ENCODE data around the gene RNF213.
"Not testable (repeated sequence)": the region's sequence is repeated elsewhere in the genome, so short reads cannot be mapped to it uniquely, and the experiment has no call there.

The RNF213 gene

DNA sequence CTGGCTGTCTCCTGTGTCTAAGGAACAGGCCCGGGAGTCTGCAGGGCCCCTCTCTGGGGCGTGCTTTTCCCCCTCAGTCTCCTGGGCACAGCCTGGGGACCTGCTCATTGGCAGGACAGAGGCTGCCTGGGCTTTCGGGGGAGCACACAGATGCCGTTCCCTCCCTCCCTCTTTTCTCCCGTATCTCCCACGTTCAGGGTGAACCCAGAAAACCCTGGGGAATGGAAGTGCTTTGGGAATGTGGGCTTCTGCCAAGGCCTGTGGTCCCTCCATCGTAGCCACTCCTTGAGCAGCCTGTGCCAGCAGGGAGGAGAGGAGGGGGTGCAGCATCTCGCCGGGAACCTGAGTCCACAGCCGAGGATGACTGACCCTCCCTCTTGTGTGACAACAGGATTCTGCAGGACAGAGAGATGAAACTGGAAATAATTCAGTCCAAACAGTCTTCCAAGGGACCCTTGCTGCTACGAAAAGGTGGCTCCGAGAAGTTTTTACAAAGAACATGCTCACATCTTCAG is 52.0 kb downstream of the RNF213 start:
- Mint-ChIP-seq H3K27me3 (no peaks in the 10 kb centered on the region), H3K27ac (no peak overlapping the region), H3K9me3 (peaks cover 7% of the 10 kb centered on the region), H3K36me3 (ENCODE audit: low read depth) (peaks cover 92% of the 10 kb centered on the region), H3K4me3 (no peak overlapping the region), H3K4me1 (ENCODE audit: low read depth) (no peaks in the 10 kb centered on the region)
- intact Hi-C loops (cut with micrococcal nuclease) = no loop called here

DNA sequence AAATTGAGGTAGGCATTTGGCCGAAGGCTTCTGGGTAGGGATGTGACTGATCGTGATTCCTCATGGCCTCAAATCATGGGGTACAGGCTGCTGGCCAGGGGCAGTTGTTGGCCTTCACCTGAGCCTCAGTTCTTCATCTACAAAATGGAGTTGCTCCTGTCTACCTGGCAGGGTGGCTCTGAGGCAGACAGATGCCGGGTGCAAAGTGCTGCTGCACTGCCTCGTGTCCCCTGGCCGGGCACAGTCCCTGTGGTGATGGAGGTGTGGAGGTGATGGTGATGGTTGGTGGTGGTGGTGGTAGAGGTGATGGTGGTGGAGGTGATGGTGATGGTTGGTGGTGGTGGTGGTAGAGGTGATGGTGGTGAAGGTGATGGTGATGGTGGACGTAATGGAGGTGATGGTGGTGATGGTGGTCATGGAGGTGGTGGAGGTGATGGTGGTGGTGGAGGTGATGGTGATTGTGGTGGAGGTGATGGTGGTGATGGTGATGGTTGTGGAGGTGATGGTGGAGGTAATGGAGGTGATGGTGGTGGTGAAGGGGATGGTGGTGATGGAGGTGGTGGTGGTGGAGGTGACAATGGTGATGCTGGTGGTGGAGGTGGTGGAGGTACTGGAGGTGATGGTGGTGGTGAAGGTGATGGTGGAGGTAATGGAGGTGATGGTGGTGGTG is 52.6 kb downstream of the RNF213 start:
- Mint-ChIP-seq H3K9me3 (peaks cover 7% of the 10 kb centered on the region), H3K4me1 (ENCODE audit: low read depth) (no peaks in the 10 kb centered on the region), H3K4me3 (no peak overlapping the region), H3K27ac (no peak overlapping the region), H3K36me3 (ENCODE audit: low read depth) (peaks cover 92% of the 10 kb centered on the region), H3K27me3 (no peaks in the 10 kb centered on the region)
- intact Hi-C loops (cut with micrococcal nuclease) = no loop called here

DNA sequence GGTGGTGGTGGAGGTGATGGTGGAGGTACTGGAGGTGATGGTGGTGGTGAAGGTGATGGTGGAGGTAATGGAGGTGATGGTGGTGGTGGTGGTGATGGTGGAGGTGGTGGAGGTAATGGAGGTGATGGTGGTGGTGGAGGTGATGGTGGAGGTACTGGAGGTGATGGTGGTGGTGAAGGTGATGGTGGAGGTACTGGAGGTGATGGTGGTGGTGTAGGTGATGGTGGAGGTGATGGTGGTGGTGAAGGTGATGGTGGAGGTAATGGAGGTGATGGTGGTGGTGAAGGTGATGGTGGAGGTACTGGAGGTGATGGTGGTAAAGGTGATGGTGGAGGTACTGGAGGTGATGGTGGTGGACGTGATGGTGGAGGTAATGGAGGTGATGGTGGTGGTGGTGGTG is 53.3 kb downstream of the RNF213 start:
- H3K9me3 Mint-ChIP-seq; intact Hi-C loops (cut with micrococcal nuclease); H3K27ac Mint-ChIP-seq; H3K4me1 Mint-ChIP-seq (ENCODE audit: low read depth); H3K27me3 Mint-ChIP-seq; H3K4me3 Mint-ChIP-seq: not testable (repeated sequence)
- peaks cover 92% of the 10 kb centered on the region for H3K36me3 Mint-ChIP-seq (ENCODE audit: low read depth)

DNA sequence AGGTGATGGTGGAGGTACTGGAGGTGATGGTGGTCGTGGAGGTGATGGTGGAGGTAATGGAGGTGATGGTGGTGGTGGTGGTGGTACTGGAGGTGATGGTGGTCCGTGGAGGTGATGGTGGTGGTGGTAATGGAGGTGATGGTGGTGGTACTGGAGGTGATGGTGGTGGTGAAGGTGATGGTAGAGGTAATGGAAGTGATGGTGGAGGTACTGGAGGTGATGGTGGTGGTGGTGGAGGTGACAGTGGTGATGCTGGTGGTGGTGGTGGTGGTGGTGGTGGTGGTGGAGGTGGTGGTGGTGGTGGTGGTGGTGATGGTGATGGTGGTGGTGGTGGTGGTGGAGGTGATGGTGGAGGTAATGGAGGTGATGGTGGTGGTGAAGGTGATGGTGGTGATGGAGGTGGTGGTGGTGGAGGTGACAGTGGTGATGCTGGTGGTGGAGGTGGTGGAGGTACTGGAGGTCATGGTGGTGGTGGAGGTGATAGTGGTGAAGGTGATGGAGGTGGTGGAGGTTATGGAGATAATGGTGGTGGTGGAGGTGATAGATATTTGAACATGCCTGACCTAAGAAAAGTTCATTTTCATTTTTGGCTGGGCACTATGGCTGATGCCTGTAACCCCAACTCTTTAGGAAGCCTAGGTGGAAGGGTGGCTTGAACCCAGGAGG is 55.0 kb downstream of the RNF213 start:
- Mint-ChIP-seq H3K27me3 (no peaks in the 10 kb centered on the region), H3K4me3 (no peak overlapping the region), H3K9me3 (peaks cover 7% of the 10 kb centered on the region), H3K4me1 (ENCODE audit: low read depth) (no peaks in the 10 kb centered on the region), H3K36me3 (ENCODE audit: low read depth) (peaks cover 92% of the 10 kb centered on the region), H3K27ac (no peak overlapping the region)
- intact Hi-C loops (cut with micrococcal nuclease) = no loop called here

DNA sequence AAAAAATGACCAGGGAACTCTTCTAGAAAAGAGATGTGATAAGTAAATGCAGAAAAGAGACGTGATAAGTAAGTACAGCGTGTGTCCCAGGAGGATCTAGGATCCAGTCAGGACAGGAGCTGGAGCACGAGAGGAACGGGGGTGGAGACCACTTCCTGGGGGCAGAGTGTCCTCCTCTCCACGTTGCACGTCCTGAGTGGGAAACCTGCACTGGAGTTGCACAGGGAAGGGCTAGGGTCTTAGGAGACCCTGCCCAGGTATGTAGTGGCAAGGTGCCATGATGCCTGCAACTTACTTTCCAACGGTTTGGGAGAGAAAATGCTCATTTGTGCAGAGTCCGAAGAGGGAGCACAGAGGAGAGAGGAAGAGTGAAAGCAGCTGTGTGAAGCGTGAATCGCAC is 55.8 kb downstream of the RNF213 start:
- intact Hi-C loops (cut with micrococcal nuclease) = no loop called here
- Mint-ChIP-seq H3K9me3 (peaks cover 7% of the 10 kb centered on the region), H3K4me3 (no peak overlapping the region), H3K4me1 (ENCODE audit: low read depth) (no peaks in the 10 kb centered on the region), H3K27ac (no peak overlapping the region), H3K36me3 (ENCODE audit: low read depth) (peaks cover 92% of the 10 kb centered on the region), H3K27me3 (no peaks in the 10 kb centered on the region)

DNA sequence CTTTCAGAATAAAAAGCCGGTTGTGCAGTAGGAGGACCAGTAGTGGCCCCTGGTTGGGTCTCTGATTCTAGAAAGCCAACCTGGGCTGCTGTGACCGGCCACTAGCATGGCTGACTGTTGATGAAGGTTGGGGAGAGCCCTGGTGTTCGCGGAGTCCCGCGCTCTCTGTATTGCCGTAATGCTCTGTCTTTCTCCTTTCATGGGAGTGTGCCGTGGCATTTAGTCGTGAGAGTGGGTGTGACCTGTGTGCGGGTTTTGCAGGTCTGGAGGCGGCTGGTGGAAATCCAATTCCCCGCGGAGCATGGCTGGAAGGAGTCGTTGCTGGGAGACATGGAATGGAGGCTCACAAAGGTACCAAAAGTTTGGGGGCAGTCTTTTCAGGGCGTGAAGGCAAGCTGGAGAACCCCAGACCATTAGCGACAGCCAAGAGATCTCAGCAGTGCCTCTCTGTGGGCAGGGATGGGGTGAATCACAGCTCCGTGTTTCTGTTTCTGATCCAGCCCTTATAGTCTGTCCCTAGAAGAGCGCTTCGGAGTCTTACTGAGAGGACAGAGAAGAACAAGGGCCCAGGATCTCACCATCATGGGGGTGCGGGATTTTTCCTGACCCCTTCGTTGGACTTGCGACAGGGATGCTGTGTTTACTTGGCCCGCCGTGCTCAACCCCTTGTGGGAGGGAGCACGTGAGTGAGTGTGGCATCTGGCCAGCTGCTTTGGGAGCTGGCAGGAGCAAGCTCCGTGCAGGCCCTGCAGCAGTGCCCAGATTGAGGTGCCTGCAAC is 56.5 kb downstream of the RNF213 start:
- H3K27ac Mint-ChIP-seq = no peak overlapping the region
- intact Hi-C loops (cut with micrococcal nuclease) = no loop called here
- H3K9me3 Mint-ChIP-seq = peaks cover 7% of the 10 kb centered on the region
- H3K27me3 Mint-ChIP-seq = no peaks in the 10 kb centered on the region
- no peak overlapping the region for H3K4me3 Mint-ChIP-seq
- H3K36me3 Mint-ChIP-seq (ENCODE audit: low read depth) = peaks cover 92% of the 10 kb centered on the region
- no peaks in the 10 kb centered on the region for H3K4me1 Mint-ChIP-seq (ENCODE audit: low read depth)

DNA sequence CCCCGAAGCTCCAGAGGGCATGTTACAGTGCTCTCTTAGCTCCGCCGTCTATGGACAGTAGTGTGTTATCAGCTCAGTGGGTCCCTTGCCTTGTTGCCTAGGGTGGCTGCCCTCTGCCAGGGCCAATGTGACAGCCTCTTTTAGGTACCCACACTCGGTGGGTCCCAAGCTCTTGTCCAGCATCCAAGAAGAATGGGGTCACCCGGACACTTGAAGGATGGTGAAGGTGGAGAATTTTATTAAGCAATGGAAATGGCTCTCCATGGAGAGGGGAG is 57.0 kb downstream of the RNF213 start:
- Mint-ChIP-seq H3K9me3 (peaks cover 7% of the 10 kb centered on the region), H3K27me3 (no peaks in the 10 kb centered on the region), H3K27ac (no peak overlapping the region), H3K36me3 (ENCODE audit: low read depth) (peaks cover 92% of the 10 kb centered on the region), H3K4me1 (ENCODE audit: low read depth) (no peaks in the 10 kb centered on the region), H3K4me3 (no peak overlapping the region)
- intact Hi-C loops (cut with micrococcal nuclease) = no loop called here

DNA sequence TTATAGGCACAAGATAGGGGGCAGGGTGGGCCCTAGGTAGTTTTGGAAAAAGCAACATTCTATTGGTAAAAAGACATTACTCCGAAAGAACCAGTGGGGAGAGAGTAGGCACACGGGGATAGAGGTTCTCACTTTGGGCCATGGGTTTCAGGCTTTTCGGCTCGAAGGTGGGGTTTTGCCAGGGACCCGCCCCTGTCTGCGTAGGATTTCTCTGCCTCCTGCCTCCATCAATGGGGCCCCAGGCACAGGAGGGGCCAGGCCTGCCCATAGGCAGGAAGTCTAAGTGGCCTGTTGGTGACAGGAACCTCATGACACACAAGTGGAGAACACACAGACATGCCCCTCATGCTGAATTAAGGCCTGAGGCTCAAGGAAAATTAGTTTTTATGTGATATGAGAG is 57.5 kb downstream of the RNF213 start:
- H3K9me3 Mint-ChIP-seq = peaks cover 4% of the 10 kb centered on the region
- H3K4me1 Mint-ChIP-seq (ENCODE audit: low read depth) = no peaks in the 10 kb centered on the region

DNA sequence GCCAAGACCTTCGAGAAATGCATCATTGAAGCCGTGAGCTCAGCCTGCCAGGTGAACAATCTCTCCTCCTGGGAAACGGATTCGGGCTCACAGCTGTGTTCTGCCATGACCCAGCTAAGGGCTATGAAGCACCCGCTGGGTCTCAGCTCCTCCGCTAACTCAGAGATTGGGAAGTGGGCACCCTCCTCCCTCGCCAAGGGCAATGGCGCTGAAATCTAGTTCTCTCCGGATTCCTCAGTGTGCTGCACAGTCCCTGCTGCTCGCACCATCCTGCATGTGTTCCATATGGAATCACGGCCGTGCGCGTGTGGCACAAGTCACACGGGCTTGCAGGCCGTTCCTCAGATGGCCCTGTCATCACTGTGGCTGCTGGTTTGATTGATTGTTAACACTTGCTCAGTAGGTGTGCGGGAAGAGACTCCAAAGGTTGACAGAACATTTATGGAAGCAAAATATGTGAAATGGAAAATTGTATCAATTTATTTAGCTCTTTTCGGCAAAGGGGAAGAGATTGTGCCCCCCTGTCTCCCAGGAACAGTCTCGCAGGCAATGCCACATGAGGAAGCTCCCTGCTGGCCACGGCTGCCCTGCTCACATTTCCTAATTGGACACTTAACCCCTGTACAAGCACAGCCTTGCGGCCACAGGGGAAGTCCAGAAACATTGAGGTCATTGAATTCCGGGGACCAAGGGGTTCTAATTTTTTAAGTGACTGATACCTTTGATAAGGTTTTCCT is 58.8 kb downstream of the RNF213 start:
- Mint-ChIP-seq H3K4me3 (no peak overlapping the region), H3K4me1 (ENCODE audit: low read depth) (no peaks in the 10 kb centered on the region), H3K27me3 (no peaks in the 10 kb centered on the region), H3K9me3 (no peaks in the 10 kb centered on the region), H3K27ac (no peak overlapping the region), H3K36me3 (ENCODE audit: low read depth) (peaks cover 93% of the 10 kb centered on the region)
- intact Hi-C loops (cut with micrococcal nuclease) = no loop called here

More for the DNA sequence above, 57.5 kb downstream of the RNF213 start:
- intact Hi-C loops (cut with micrococcal nuclease) = no loop called here
- Mint-ChIP-seq H3K27ac (no peak overlapping the region), H3K36me3 (ENCODE audit: low read depth) (peaks cover 92% of the 10 kb centered on the region), H3K27me3 (no peaks in the 10 kb centered on the region), H3K4me3 (no peak overlapping the region)

DNA sequence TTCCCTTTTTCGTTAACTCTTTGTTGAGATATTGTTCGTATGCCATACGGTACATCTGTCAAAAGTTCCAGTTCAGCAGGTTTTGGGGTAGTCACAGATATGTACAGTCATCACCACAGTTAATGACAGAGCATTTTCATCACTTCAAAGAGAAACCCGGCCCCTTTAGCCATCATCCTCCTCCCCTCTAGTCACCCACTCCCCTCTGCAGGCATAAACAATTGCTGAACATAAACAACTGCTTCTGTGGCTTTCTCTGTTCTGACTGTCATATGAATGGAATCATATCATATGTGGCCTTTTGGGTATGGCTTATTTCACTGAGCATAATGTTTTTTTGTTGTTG is 59.3 kb downstream of the RNF213 start:
- no peak overlapping the region for H3K4me3 Mint-ChIP-seq
- no peaks in the 10 kb centered on the region for H3K27me3 Mint-ChIP-seq
- peaks cover 98% of the 10 kb centered on the region for H3K36me3 Mint-ChIP-seq (ENCODE audit: low read depth)
- H3K4me1 Mint-ChIP-seq (ENCODE audit: low read depth) = peaks cover 2% of the 10 kb centered on the region
- intact Hi-C loops (cut with micrococcal nuclease) = loop anchor here (10.0 kb wide), 1 partner anchor 55 kb away; no protein-coding TSS in a partner anchor
- no peak overlapping the region for H3K27ac Mint-ChIP-seq
- H3K9me3 Mint-ChIP-seq = no peaks in the 10 kb centered on the region

DNA sequence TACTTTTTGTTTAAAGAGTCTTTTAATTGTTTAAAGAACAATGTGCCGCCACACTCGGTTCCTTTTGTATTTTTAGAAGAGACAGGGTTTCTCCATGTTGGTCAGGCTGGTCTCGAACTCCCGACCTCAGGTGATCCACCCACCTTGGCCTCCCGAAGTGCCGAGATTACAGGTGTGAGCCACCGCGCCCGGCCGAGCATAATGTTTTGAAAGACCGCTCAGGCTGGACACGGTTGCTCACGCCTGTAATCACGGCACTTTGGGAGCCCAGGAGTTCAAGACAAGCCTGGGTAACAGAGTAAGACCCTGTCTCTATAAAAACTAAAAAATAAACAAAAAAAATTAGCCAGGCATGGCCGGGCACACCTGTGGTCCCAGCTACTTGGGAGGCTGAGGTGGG is 59.8 kb downstream of the RNF213 start:
- Mint-ChIP-seq H3K36me3 (ENCODE audit: low read depth) (peaks cover 100% of the 10 kb centered on the region), H3K27me3 (no peaks in the 10 kb centered on the region), H3K9me3 (no peaks in the 10 kb centered on the region), H3K4me3 (no peak overlapping the region), H3K4me1 (ENCODE audit: low read depth) (peaks cover 5% of the 10 kb centered on the region), H3K27ac (no peak overlapping the region)
- intact Hi-C loops (cut with micrococcal nuclease) = loop anchor here (10.0 kb wide), 1 partner anchor 54 kb away; no protein-coding TSS in a partner anchor

DNA sequence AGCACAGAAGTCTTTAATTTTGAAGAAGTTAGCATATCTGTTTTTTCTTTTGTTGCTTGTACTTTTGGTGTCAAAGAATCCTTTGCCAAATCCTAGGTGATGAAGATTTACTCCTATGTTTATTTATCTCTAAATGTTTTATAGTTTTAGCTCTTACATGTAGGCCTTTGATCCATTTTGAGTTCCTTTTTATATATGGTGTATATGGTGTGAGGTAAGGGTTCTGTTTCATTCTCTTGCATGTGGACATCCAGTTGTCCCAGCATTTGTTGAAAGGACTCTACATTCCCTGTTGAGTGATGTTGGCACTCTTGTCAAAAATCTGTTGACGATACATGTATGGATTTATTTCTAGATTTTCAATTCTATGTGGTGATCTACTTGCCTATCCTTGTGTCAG is 62.2 kb downstream of the RNF213 start:
- Mint-ChIP-seq H3K27ac (no peak overlapping the region), H3K36me3 (ENCODE audit: low read depth) (peaks cover 100% of the 10 kb centered on the region)

DNA sequence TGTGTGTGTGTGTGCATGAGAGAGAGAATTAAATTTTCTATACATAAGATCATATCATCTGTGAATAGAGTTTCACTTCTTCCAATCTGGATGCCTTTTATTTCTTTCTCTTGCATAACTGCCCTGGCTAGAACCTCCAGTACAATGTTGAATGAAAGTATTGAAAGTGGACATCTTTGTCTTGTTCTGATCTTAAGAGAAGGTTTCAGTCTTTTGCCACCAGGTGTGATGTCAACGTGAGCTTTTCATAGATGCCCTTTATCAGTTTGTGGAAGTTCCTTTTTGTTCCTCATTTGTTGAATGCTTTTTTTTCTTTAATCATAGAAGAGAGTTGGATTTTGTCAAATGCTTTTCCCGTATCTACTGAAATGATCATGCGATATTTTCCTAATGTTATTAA is 63.3 kb downstream of the RNF213 start:
- Mint-ChIP-seq H3K36me3 (ENCODE audit: low read depth) (peaks cover 100% of the 10 kb centered on the region), H3K27ac (no peak overlapping the region), H3K9me3 (no peaks in the 10 kb centered on the region), H3K4me3 (no peak overlapping the region), H3K27me3 (no peaks in the 10 kb centered on the region), H3K4me1 (ENCODE audit: low read depth) (peaks cover 25% of the 10 kb centered on the region)
- intact Hi-C loops (cut with micrococcal nuclease) = loop anchor here (10.0 kb wide), 1 partner anchor 51 kb away; no protein-coding TSS in a partner anchor

More for the DNA sequence above, 62.2 kb downstream of the RNF213 start:
- Mint-ChIP-seq H3K4me1 (ENCODE audit: low read depth) (peaks cover 14% of the 10 kb centered on the region), H3K27me3 (no peaks in the 10 kb centered on the region), H3K9me3 (no peaks in the 10 kb centered on the region), H3K4me3 (no peak overlapping the region)
- intact Hi-C loops (cut with micrococcal nuclease) = loop anchor here (10.0 kb wide), 1 partner anchor 52 kb away; no protein-coding TSS in a partner anchor

DNA sequence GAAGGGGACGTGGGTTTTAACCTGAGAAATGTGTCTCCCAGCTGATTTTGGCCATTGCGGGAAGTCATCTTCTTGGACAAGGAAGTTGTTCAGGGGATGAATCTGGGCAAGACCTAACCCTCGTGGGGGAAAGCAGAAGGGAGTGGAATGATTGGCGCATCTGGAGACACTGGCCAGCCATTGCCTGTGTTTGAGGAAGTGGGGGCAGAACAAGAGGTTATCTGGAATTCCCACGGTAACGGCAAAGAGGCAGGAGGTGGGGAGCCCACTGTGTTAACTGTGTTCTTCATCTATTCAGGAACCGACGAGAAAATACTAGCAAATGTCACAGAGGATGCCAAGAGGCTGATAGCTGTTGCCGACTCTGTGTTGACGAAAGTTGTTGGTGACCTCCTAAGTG is 66.9 kb downstream of the RNF213 start:
- intact Hi-C loops (cut with micrococcal nuclease) = loop anchor here (10.0 kb wide), 1 partner anchor 47 kb away; no protein-coding TSS in a partner anchor
- peaks cover 30% of the 10 kb centered on the region for H3K4me1 Mint-ChIP-seq (ENCODE audit: low read depth)
- H3K9me3 Mint-ChIP-seq = no peaks in the 10 kb centered on the region
- H3K4me3 Mint-ChIP-seq = no peak overlapping the region
- H3K27me3 Mint-ChIP-seq = no peaks in the 10 kb centered on the region
- peaks cover 100% of the 10 kb centered on the region for H3K36me3 Mint-ChIP-seq (ENCODE audit: low read depth)
- no peak overlapping the region for H3K27ac Mint-ChIP-seq

All from dendritic cell treated with granulocyte-macrophage colony-stimulating factor and Interleukin-4, amounts not matched to agents 40 ng/mL and 50 ng/mL, for 4 days (primary cell).